Epithelial cell of proximal tubule (primary cell): ENCODE measurements around the gene ARMC2. TPM values are rescaled to one million over a fixed set of nuclear protein-coding genes. Genes with fewer than 3 reads are reported as not detected.

Source experiments
- DNase-seq: peaks from one replicate; pipeline ENCODE4 v3.0.0-alpha.2; 2011; ENCODE audit warnings: low read depth
- H3K4me3 ChIP-seq: 2 replicates; pipeline ENCODE4 v1.5.1; 2011; ENCODE audit warnings: low read depth, mild to moderate bottlenecking, low read length
- CTCF ChIP-seq: conservative IDR thresholded peaks from 2 replicates; pipeline ENCODE4 v1.5.1; 2012; ENCODE audit warnings: low read depth, mild to moderate bottlenecking, low read length
- total RNA-seq: library from RNA; depleted of rRNA; stranded (reverse); fragments of >200 nt; gene quantifications from 2 replicates; pipeline ENCODE4 v1.2.3, GENCODE V29; 2015

The ARMC2 gene
- total RNA-seq, 1 donor from 2014 or later = 1.7 TPM

DNA sequence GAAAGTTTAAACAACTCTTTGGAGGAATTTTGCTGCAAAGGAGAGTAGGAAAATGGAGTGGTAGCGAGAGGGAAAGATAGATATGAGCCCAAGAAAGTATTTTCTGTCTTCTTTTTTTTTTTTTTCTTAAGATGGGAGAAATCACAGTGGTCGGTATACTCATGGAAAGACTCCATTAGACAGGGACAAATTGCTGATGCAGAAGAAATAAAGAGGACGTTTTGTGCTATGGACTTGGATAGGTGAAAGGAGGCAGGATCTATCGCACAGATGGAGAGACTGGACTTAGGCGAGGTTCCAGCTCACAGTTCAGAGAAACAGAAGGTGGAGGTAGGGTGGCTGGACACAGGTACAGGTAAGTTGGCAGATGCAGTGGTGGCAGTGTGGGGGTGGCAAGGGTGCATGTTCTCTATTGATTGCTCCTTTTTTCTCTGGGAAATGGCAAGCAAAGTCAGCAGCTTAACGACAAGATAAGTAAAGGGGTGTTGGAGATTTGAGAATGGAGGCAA, 44.2 kb upstream of the ARMC2 start:
- no peak for TF ChIP-seq CTCF
- H3K4me3 ChIP-seq = no peak overlapping the region
- no peak for DNase-seq

DNA sequence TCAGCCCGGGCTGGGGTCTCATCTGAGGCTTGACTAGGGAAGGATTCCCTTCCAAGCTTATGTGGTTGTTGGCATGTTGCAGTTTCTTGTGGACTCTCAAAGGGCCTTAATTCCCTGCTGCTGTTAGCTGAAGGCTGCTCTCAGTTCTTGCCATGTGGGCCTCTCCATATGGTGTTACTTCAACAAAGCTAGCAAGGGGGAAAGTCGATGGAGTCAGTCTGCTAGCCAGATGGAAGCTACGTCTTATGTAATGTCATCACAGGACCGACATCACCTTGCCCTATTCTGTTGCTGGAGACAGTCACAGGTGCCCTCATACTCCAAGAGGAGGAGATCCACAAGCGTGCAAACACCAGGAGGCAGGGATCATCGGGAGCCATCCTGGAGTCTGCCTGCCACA, 43.3 kb upstream of the ARMC2 start:
- H3K4me3 ChIP-seq = no peak overlapping the region
- DNase-seq = no peak
- TF ChIP-seq CTCF = no peak

- H3K4me3 ChIP-seq = no peak overlapping the region
- TF ChIP-seq CTCF = no peak
- DNase-seq = no peak
Observed at GRCh38 chr6:108805611-108806167, 42.5 kb upstream of the ARMC2 start.

- H3K4me3 ChIP-seq = no peak overlapping the region
- DNase-seq = no peak
- no peak for TF ChIP-seq CTCF
Observed at GRCh38 chr6:108806171-108806570, 42.1 kb upstream of the ARMC2 start.

DNA sequence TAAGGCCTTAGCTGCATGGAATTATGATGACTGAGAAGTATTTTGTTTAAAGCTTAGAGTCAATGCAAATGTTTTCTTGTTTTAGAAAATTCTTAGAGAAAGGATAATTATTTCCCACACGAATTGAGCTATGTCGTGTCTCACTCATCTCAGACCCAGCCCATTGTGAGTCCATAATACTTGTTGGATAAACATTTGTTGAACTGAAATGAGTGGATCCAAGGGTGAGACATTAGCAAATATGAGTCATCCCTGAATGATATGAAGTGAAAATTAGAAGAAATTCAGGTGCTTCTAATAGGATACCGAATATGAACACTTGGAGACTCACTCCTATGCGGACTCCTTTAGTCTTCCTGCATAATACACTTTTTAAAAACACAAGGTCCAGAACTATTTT, 41.6 kb upstream of the ARMC2 start:
- no peak for TF ChIP-seq CTCF
- no peak for DNase-seq
- H3K4me3 ChIP-seq = no peak overlapping the region

- DNase-seq = no peak
- no peak overlapping the region for H3K4me3 ChIP-seq
- TF ChIP-seq CTCF = no peak
Observed at GRCh38 chr6:108807928-108808327, 40.3 kb upstream of the ARMC2 start.

DNA sequence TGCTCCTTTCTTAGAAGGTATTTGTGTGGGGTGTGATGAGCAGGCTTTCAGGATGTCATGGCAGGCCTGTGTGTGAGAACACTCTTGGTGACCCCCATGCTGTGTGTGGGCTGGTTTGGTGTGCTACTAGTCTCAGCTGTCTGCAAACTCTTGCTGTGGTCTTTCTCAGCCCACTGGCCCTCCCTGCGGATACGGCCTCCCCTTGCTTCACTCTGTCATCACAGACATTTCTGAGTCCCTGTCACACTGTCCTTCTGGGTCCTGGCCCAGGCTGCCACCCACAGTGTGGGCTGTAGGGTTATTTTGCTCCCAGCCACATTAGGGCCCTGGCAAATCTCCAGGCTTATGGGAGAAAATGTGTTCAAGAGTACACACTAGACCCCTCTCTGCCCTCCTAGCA, 39.0 kb upstream of the ARMC2 start:
- no peak for DNase-seq
- no peak overlapping the region for H3K4me3 ChIP-seq
- TF ChIP-seq CTCF = no peak
